SK-N-DZ (cell line): Measurements from ENCODE around the gene C2orf92.

Experiments used
- DNase-seq: peaks from one replicate; pipeline ENCODE4 v3.0.0-alpha.2; 2015; ENCODE audit warnings: low spot score
- small RNA-seq, 2 experiments: library from RNA; depleted of rRNA; stranded (forward); fragments of <200 nt; gene quantifications; one replicate each; pipeline ENCODE3, GENCODE V24; 2014

Gene C2orf92

DNA sequence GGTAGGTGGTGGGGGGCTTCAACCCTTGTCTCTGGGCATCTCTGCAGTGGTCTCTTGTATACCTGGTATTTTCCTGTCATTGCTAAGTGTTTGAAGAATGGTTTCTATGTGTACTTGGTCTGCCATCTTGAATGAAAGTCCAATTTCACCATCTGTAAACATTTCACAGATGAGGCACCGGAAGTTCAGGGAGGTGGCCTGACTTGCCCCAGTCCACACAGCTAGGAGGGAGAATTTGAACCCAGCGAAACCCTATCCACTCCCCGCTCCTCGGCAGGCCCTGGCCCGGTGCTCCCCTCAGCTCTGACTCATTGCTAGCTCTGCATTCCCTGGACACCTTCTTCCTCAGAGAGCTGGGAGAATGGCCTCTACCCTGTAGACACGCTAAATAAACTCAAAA lies 74.4 kb downstream of the C2orf92 start:
- no peak for DNase-seq

DNA sequence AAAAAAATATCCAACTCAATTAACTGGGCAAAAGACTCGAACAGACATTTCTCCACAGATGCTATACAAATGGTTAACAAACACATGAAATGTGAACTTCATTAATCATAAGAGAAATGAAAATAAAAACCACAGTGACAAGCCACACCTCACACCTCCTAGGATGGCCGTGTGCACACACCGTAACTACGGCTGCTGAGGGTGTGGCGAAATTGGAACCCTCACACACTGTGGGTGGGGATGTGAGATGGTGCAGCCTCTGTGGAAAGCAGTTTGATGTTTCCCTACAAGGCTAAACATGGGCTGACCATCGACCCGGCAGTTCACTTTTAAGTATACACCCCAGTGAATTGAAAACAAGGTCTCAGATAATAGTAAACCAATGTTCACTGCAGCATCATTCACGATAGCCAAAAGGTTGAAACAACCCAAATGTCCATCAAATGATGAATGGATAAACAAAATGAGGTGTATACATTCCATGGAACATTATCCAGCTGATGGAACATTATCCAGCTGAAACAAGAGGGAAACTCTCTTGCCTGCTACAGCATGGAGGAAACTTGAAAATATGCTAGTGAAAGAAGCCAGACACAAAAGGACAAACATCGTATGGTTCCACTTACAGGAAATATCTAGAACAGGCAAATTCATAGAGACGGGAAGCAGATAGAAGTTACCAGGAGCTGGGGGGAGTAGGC lies 76.1 kb downstream of the C2orf92 start:
- no peak for DNase-seq

DNA sequence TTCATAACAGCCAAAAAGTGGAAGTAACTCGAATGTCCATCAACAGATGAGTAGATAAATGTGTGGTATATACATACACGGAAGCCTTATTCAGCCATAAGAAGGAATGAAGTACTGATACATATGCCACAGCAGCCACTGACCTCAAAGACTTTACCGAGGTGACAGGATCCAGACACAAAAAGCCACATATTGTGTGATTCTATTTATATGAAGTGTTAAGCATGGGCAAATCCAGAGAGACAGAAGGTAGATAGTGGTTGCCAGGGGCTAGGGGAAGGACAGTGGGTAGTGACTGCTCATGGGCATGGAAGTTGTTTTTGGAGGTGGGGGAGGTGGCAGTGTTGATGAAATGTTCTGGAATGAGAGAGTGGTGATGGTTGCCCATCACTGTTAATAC lies 77.8 kb downstream of the C2orf92 start:
- no peak for DNase-seq

DNA sequence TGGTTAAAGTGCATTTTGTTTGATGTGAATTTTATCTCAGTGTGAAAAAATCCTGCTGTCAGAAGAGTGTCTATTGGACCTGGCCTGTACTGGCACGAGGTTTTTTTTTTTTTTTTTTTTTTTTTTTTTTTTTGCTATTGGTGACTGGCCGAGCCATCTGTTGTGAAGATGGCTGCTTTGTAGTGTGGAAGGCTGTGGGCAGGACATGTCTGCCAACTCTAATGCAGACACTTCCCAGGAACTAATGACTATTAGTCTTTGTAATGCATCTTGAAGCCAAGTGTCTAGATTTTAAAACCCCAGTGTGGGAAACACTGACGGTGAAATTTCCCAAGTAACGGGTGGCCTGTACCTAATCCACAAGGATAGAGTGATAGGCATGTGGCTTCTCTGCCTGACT lies 78.2 kb downstream of the C2orf92 start:
- DNase-seq = no peak

DNA sequence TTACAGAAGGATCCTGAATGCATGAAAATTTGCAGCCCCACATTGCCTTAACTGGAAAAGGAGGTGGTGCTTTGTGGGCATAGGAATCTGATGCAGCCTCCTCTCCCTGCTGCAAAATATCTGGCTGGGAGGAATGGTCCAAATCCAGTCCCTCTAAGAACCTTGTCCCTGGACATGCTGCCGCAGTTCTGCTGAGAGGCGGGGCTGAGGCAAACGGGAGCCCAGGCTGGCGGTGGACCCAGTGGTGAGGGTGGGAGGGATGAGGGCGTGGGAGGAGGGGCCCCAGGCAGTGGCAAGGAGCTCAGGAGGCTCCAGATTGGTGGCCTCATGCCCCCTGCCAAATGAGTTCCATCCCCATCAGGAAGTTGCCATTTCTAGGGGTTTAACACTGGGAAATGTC lies 80.1 kb downstream of the C2orf92 start:
- no peak for DNase-seq

DNA sequence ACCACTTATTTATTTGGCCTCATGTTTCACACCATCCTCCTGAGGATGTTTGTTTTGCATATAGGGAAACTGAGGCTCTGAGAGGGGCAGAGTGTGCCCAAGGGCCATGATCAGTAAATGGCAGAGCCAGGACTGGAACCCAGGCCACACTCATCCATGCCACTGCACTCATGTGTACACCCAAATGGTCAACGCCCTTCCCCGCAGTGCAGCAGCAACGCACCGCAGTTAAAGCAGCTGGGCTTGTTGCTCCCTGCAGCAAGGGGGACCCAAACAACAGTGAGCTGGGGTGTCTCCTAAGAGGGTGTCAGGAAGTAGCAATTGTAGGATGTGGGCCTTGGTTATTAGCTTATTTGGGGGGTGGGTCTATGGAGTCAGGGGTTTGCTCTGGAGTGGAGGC lies 80.5 kb downstream of the C2orf92 start:
- no peak for DNase-seq

DNA sequence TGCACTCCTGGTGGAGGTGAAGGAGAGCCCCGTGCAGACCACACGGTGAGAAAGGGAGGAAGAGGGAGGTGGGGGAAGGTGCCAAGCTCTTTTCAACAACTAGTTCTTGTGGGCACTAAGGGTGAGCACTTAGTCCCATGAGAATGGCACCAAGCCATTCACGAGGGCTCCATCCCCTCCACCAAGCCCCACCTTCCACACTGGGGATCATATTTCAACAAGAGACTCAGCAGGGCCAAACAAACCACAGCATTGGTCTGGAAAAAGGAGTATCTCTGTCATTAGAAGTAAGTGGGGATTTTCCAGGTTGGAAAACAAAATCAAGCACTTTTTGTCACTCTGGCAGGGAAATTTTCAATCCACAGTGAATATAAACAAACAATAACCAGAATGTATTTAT lies 82.2 kb downstream of the C2orf92 start:
- no peak for DNase-seq

Small RNAs within 50 kb of the gene (small RNA-seq; reads per million reads assigned to genes)
- 0.42 to 0.53 reads per million in 2 experiments for gene RNU4-8P
